Measurements from ENCODE around the gene STIM1.

The STIM1 gene

GRCh38 chr11:4138497-4138896, 283.0 kb downstream of the STIM1 start:
- no peak for DNase-seq

GRCh38 chr11:4140067-4140636, 284.7 kb downstream of the STIM1 start:
- no peak for DNase-seq

Data from activated CD4-positive, CD25-positive, alpha-beta regulatory T cell (primary cell).